Body of pancreas (tissue), 4 donors: Measurements from ENCODE around the gene RPS3A. TPM values are rescaled to one million over a fixed set of nuclear protein-coding genes. Genes with fewer than 3 reads are reported as not detected.
"Not testable (repeated sequence)": the region's sequence is repeated elsewhere in the genome, so short reads cannot be mapped to it uniquely, and the experiment has no call there.

Source experiments
- ATAC-seq: fragments of 150-250 bp; one replicate; pipeline ENCODE4 v1.9.1; 2016
- DNase-seq, 4 donors: peaks; one replicate each; pipeline ENCODE4 v3.0.0-alpha.2; 2019
- H3K27ac ChIP-seq, 4 donors: fragments of 200-600 bp; sonication (generic); 1 replicate in 3 of 4; 2 replicates in 1 of 4; pipeline versions ENCODE4 v1.5.1 to v1.6.1; 2016 to 2019; ENCODE audit warnings: mild to moderate bottlenecking in 1 of 4, mixed read lengths in 1 of 4, moderate library complexity in 1 of 4
- H3K27me3 ChIP-seq, 2 donors: fragments of 200-600 bp; sonication (generic); one replicate each; pipeline ENCODE4 v1.6.0; 2016; ENCODE audit warnings: mild to moderate bottlenecking in 1 of 2
- H3K36me3 ChIP-seq, 2 donors: fragments of 200-600 bp; sonication (generic); replicated peaks in 1 of 2; 2 replicates each; pipeline ENCODE4 v1.5.1; 2016; ENCODE audit warnings: low read depth in 2 of 2; ENCODE audit not compliant: insufficient read depth in 1 of 2
- H3K4me1 ChIP-seq: fragments of 200-600 bp; sonication (generic); one replicate; pipeline ENCODE4 v1.6.0; 2016
- H3K4me3 ChIP-seq, 2 donors: fragments of 200-600 bp; sonication (generic); 1 replicate in 1 of 2; 2 replicates in 1 of 2; pipeline ENCODE4 v1.5.1; 2016 to 2019
- H3K9me3 ChIP-seq, 3 donors: fragments of 200-600 bp; sonication (generic); 1 replicate in 2 of 3; 2 replicates in 1 of 3; pipeline ENCODE4 v1.5.1; 2016
- POLR2A ChIP-seq, 3 donors: fragments of 450-650 bp; IDR thresholded peaks; one replicate each; pipeline ENCODE4 v1.6.1; 2016; ENCODE audit warnings: antibody characterized with exemption in 3 of 3, mild to moderate bottlenecking in 2 of 3
- WGBS, 2 donors: methylation state at CpG; one replicate each; pipeline ENCODE4 v1.1.5; 2017; 5-methylcytosine and 5-hydroxymethylcytosine counted together
- intact Hi-C: fragments of 100-400 bp; cut with DNase I; formaldehyde crosslinking; loops from one replicate; pipeline ENCODE4 v1.15.1; 2023
- total RNA-seq, 2 donors: library from RNA; depleted of rRNA; stranded (reverse); fragments of >200 nt; gene quantifications; one replicate each; pipeline ENCODE4 v1.1.0, GENCODE V29; 2016
- TF ChIP-seq, protein P1 (sequence below), 7 experiments: fragments of 450-650 bp in 4 of 7; fragments of 200-600 bp in 3 of 7; sonication (generic) in 3 of 7; IDR thresholded peaks; one replicate each; pipeline ENCODE4 v1.5.1; 2016 to 2019; ENCODE audit warnings: antibody characterized with exemption in 7 of 7

Gene RPS3A
- 1,000 to 10,000 TPM; 1,585 to 2,586 TPM for total RNA-seq

DNA sequence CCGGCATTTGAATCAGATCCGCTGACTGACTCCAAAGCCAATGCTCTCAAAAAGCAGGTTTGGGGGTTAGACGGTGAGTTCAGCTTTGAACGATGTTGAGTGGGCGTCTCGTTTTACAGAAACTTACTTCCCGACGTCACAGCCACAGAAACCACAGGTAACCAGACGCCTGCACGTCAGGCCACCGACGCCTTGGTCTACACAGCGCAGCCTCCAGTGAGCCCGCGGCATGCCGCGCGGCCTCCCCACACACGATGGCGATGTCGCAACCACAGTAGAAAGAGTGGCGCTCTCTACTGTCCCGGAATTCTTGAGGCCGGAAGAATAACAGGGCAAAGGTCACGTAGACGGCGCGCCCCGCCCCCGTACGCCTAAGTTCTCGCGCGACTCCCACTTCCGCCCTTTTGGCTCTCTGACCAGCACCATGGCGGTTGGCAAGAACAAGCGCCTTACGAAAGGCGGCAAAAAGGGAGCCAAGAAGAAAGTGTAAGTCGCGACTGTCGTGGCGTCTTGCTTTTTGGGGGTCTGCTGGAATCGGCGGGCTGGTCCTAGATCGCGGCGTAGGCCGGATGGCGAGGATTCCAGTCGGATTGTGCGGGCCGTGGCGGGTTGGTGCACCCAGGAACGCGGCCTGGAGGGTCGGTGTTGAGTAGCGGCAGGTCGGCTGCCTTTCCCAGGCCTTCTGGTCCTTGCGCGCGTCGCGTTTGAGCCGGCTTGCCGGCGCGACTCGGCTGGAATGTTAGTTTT lies at the start of gene RPS3A:
TSS of gene RPS3A (plus strand) at position 400 of the 747 bp plus-strand sequence. CDS start at position 425, 25 bp downstream.
- Histone ChIP-seq H3K4me1 (peaks cover 29% of the 10 kb centered on the region), H3K27me3 (no peaks in the 10 kb centered on the region), H3K27ac (peak within 1 kb of the TSS; percentile 75 to 96 (median 83)), H3K4me3 (peak within 1 kb of the TSS; percentile 67 to 84), H3K9me3 (no peaks in the 10 kb centered on the region), H3K36me3 (peaks cover 0 to 17% of the 10 kb centered on the region in 2 donors)
- ATAC-seq (peak; percentile 98), DNase-seq (peak; percentile 96 to 98 (median 98))
- intact Hi-C loops, result no loop called here
- 1 to 2% methylated on average over 18 to 69 of the region's 69 CpGs for WGBS, 2 donors
- TF ChIP-seq POLR2A (IDR thresholded peaks at IDR 0.05), result peak in 2 of 3 donors; percentile 90 to 95
- TF ChIP-seq, protein P1, sequence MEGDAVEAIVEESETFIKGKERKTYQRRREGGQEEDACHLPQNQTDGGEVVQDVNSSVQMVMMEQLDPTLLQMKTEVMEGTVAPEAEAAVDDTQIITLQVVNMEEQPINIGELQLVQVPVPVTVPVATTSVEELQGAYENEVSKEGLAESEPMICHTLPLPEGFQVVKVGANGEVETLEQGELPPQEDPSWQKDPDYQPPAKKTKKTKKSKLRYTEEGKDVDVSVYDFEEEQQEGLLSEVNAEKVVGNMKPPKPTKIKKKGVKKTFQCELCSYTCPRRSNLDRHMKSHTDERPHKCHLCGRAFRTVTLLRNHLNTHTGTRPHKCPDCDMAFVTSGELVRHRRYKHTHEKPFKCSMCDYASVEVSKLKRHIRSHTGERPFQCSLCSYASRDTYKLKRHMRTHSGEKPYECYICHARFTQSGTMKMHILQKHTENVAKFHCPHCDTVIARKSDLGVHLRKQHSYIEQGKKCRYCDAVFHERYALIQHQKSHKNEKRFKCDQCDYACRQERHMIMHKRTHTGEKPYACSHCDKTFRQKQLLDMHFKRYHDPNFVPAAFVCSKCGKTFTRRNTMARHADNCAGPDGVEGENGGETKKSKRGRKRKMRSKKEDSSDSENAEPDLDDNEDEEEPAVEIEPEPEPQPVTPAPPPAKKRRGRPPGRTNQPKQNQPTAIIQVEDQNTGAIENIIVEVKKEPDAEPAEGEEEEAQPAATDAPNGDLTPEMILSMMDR (IDR thresholded peaks at IDR 0.05), result peak; percentile 30 to 96 (median 92)

DNA sequence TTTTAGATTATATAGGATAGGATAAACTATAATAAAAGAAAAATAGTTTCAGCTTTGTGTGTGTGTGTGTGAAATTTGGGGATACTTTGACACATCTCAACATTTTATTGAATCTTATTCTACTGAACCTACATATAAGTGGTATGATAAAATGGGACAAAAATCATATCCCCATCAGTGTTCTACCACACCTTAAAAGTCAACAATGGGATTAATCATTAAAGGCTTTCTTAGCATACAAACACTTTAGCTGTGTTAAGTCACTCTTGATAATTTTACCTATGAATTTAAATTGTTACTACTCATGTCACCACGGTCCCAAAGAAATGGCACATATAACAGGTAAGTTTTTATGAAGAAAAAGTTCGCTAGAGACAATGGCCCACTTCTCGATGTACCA lies 46.6 kb upstream of the RPS3A start:
- Histone ChIP-seq H3K27ac (no peak overlapping the region), H3K27me3 (no peaks in the 10 kb centered on the region), H3K4me1 (no peaks in the 10 kb centered on the region), H3K9me3 (no peaks in the 10 kb centered on the region), H3K4me3 (no peak overlapping the region), H3K36me3 (no peaks in the 10 kb centered on the region)
- no peak for DNase-seq
- intact Hi-C loops, result no loop called here
- 67 to 75% methylated on average over 3 of the region's 3 CpGs for WGBS, 2 donors
- TF ChIP-seq, protein P1 (IDR thresholded peaks at IDR 0.05), result no peak
- no peak for TF ChIP-seq POLR2A (IDR thresholded peaks at IDR 0.05)
- ATAC-seq, result no peak

DNA sequence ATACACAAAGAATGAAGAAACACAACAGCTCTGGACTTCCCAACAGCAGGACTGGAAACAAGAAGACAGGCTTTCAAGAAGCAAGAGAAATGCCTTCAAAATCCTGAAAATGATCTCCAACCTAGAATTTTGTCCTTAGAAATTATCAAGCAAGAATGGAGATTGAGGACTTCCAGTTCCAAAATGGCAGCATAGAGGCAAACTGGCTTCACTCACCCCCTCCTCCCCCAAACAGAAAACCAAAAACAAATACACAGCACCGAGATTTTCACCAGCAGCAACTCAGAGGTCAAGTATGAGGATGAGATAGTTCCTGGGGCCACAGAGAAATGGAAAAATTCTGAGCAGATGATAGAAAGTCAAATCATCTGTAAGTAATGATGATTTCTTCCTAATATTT lies 43.9 kb upstream of the RPS3A start:
- DNase-seq (no peak), ATAC-seq (no peak)
- Histone ChIP-seq H3K36me3 (no peaks in the 10 kb centered on the region), H3K9me3 (no peaks in the 10 kb centered on the region), H3K27ac (no peak overlapping the region), H3K4me1 (no peaks in the 10 kb centered on the region), H3K4me3 (no peak overlapping the region), H3K27me3 (no peaks in the 10 kb centered on the region)
- WGBS, 2 donors, result 20 to 38% methylated on average over 1 of the region's 1 CpG
- no peak for TF ChIP-seq POLR2A (IDR thresholded peaks at IDR 0.05)
- TF ChIP-seq, protein P1 (IDR thresholded peaks at IDR 0.05), result no peak
- intact Hi-C loops, result no loop called here

DNA sequence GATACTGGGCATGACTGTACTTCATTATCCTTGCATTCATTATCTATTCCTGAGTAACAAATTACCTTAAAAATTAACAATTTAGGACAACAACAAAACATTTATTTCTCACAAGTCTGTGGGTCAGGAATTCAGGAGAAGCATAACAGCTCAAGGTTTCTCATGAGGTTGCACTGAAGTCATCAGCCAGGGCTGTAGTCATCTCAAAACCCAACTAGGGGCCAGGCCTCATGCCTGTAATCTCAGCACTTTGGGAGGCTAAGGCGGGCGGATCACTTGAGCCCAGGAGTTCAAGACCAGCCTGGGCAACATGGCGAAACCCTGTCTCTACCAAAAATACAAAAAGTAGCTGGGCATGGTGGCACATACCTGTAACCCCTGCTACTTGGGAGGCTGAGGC lies 36.3 kb upstream of the RPS3A start:
- H3K27ac ChIP-seq, H3K4me1 ChIP-seq, ATAC-seq, intact Hi-C loops, H3K27me3 ChIP-seq, H3K36me3 ChIP-seq, H3K9me3 ChIP-seq, DNase-seq, H3K4me3 ChIP-seq: not testable (repeated sequence)
- WGBS, 2 donors, result 87 to 88% methylated on average over 3 of the region's 3 CpGs

DNA sequence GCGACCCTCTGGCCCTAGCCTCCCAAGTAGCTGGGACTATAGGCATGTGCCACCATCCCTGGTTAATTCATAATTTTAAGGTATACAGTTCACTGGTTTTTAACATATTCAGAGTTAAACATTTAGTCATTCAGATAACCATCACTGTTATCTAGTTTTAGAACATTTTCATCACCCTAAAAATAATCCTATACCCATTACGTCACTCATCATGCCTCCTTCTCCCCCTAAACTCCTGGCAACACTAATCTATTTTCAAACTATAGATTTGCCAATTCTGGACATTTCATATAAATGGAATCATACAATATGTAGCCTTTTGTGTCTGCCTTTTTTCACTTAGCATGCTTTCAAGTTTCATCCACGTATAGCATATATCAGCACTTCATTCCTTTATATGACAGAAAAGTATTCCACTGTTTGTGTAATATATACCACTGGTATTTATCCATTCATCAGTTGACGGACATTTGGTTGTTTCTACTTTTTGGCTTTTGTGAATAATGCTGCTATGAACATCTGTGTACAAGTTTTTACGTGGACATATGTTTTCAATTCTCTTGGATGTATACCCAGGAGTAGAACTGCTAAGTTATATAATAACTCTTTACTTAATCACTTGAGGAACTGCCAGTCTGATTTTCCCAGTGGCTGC lies 32.0 kb upstream of the RPS3A start:
- no peaks in the 10 kb centered on the region for H3K9me3 ChIP-seq
- H3K4me1 ChIP-seq, result no peaks in the 10 kb centered on the region
- DNase-seq (no peak), ATAC-seq (no peak)
- no peaks in the 10 kb centered on the region for H3K36me3 ChIP-seq
- intact Hi-C loops, result no loop called here
- H3K4me3 ChIP-seq, result no peak overlapping the region
- TF ChIP-seq, protein P1 (IDR thresholded peaks at IDR 0.05), result no peak
- TF ChIP-seq POLR2A (IDR thresholded peaks at IDR 0.05), result no peak
- H3K27me3 ChIP-seq, result no peaks in the 10 kb centered on the region
- 68 to 74% methylated on average over 5 of the region's 5 CpGs for WGBS, 2 donors
- H3K27ac ChIP-seq, result no peak overlapping the region
